GM04503 (cell line): ENCODE results near the gene TMEM42.

Experiments used
- DNase-seq: peaks from one replicate; pipeline ENCODE4 v3.0.0-alpha.2; 2012; ENCODE audit warnings: low read depth

Gene TMEM42

GRCh38 chr3:44910693-44911092 is 49.0 kb downstream of the TMEM42 start:
- DNase-seq: no peak

- DNase-seq: no peak
These were observed 52.3 kb downstream of the TMEM42 start for GRCh38 chr3:44913868-44914468.

GRCh38 chr3:44914936-44915335 is 53.2 kb downstream of the TMEM42 start:
- DNase-seq: no peak
